ENCODE data around the gene ACVRL1. TPM values are rescaled to one million over a fixed set of nuclear protein-coding genes. Genes with fewer than 3 reads are reported as not detected.

Gene ACVRL1
- total and polyA plus RNA-seq, 5 donors = 18.7 to 38.8 (median 28.4) TPM

GRCh38 chr12:51888316-51889215, 18.7 kb upstream of the ACVRL1 start:
- H3K27ac ChIP-seq (ENCODE audit: low read length) = no peak overlapping the region
- intact Hi-C loops (cut with DNase I) = no loop called here
- DNase-seq (peak in 1 of 3 donors; percentile 35), ATAC-seq (peak in 1 of 2 donors; percentile 3)
- no peaks in the 10 kb centered on the region for H3K27me3 ChIP-seq (ENCODE audit: control insufficient read depth, insufficient read depth)
- H3K9me3 ChIP-seq (ENCODE audit: control insufficient read depth, low read length) = no peaks in the 10 kb centered on the region
- 73% methylated on average over 15 of the region's 15 CpGs for WGBS
- H3K4me3 ChIP-seq (ENCODE audit: low read length) = no peak overlapping the region
- H3K4me1 ChIP-seq (ENCODE audit: control insufficient read depth, insufficient read depth, low read length) = no peaks in the 10 kb centered on the region

DNA sequence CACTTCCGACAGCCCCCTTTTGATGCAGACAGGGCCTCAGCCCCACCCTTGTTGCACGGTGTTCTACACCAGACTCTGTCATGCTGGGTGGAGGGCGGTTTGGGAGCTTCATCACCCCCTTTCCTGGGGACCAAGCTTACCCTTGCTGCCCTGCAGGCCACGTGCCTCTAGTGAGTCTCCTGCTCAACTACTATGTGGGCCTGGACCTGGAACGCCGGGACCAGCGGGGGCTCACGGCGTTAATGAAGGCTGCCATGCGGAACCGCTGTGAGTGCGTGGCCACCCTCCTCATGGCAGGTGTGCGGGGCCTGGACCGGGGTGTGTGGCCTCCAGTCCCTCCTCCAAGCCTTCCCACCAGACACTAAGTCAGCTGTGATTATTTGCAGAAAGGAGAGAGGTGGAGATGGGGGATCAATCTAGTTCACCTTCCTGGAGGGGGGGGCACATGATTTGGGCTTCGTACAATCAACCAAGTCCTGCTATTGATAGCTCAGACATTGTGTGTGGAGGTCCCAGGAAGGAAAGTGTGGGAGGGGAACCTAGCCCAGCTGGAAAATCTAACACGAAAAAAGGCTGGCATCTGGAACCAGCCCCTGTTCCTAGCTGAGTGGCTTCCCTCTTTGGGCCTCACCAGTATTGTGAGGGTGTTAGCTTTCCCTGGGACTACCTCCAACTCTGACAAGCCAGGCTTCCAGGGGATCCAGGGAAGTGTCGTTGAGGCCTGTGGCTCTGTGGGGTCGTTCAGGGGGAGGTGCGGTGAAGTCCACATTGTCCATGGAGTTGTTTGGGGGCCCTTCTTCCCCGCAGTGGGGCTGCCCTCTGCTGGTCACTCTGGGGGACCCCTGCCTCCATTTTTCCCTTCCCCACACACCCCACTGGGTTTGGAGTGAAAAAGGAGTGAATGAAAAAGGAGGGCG, 17.8 kb upstream of the ACVRL1 start:
- Histone ChIP-seq H3K9me3 (ENCODE audit: control insufficient read depth, low read length) (no peaks in the 10 kb centered on the region), H3K27ac (ENCODE audit: low read length) (no peak overlapping the region), H3K4me3 (ENCODE audit: low read length) (no peak overlapping the region), H3K27me3 (ENCODE audit: control insufficient read depth, insufficient read depth) (no peaks in the 10 kb centered on the region), H3K4me1 (ENCODE audit: control insufficient read depth, insufficient read depth, low read length) (no peaks in the 10 kb centered on the region)
- intact Hi-C loops (cut with DNase I) = loop anchor here in 1 of 4 donors (5.0 kb wide), 1 partner anchor 88 kb away; no protein-coding TSS in a partner anchor
- ATAC-seq = no peak
- DNase-seq = peak in 1 of 3 donors; percentile 47
- 80% methylated on average over 21 of the region's 21 CpGs for WGBS

DNA sequence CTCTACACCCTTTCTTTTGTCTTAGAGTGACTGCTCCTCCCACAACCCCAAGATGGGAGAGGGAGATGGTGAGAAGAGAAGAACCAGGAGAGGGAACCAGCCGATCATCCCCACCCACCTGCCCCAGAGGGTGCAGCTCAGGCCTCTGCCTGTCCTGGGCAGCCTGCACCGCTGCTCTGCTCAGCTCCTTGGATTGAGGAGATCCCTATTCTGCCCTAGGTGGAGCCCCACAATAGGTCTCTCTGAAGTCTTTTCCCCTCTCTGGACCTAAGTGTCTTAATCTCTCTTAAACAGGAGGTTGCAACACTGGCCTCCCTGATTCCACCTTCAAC, 17.2 kb upstream of the ACVRL1 start:
- Histone ChIP-seq H3K4me3 (ENCODE audit: low read length) (no peak overlapping the region), H3K9me3 (ENCODE audit: control insufficient read depth, low read length) (no peaks in the 10 kb centered on the region), H3K4me1 (ENCODE audit: control insufficient read depth, insufficient read depth, low read length) (peaks cover under 1% of the 10 kb centered on the region), H3K27ac (ENCODE audit: low read length) (no peak overlapping the region), H3K27me3 (ENCODE audit: control insufficient read depth, insufficient read depth) (no peaks in the 10 kb centered on the region)
- intact Hi-C loops (cut with DNase I) = loop anchor here in 1 of 4 donors (5.0 kb wide), 1 partner anchor 87 kb away; no protein-coding TSS in a partner anchor
- DNase-seq (peak in 1 of 3 donors; percentile 17), ATAC-seq (no peak)
- WGBS = 89% methylated on average over 2 of the region's 2 CpGs

- peaks cover 5% of the 10 kb centered on the region for H3K4me1 ChIP-seq (ENCODE audit: control insufficient read depth, insufficient read depth, low read length)
- H3K4me3 ChIP-seq (ENCODE audit: low read length) = no peak overlapping the region
- WGBS = 90% methylated on average over 22 of the region's 22 CpGs
- DNase-seq = peak in 2 of 3 donors; percentile 40 to 71
- intact Hi-C loops (cut with DNase I) = loop anchor here in 1 of 4 donors (5.0 kb wide), 1 partner anchor 87 kb away; no protein-coding TSS in a partner anchor
- no peak for ATAC-seq
- no peak overlapping the region for H3K27ac ChIP-seq (ENCODE audit: low read length)
- no peaks in the 10 kb centered on the region for H3K27me3 ChIP-seq (ENCODE audit: control insufficient read depth, insufficient read depth)
- H3K9me3 ChIP-seq (ENCODE audit: control insufficient read depth, low read length) = no peaks in the 10 kb centered on the region
Observed at GRCh38 chr12:51890511-51891171, 16.7 kb upstream of the ACVRL1 start.

- ATAC-seq (no peak), DNase-seq (no peak)
- intact Hi-C loops (cut with DNase I) = loop anchor here in 1 of 4 donors (5.0 kb wide), 1 partner anchor 85 kb away; no protein-coding TSS in a partner anchor
- H3K9me3 ChIP-seq (ENCODE audit: control insufficient read depth, low read length) = no peaks in the 10 kb centered on the region
- H3K27me3 ChIP-seq (ENCODE audit: control insufficient read depth, insufficient read depth) = no peaks in the 10 kb centered on the region
- no peak overlapping the region for H3K4me3 ChIP-seq (ENCODE audit: low read length)
- H3K27ac ChIP-seq (ENCODE audit: low read length) = no peak overlapping the region
- peaks cover 5% of the 10 kb centered on the region for H3K4me1 ChIP-seq (ENCODE audit: control insufficient read depth, insufficient read depth, low read length)
Observed at GRCh38 chr12:51891843-51892242, 15.5 kb upstream of the ACVRL1 start.

GRCh38 chr12:51893786-51894185, 13.5 kb upstream of the ACVRL1 start:
- intact Hi-C loops (cut with DNase I) = loop anchor here in 2 of 4 donors (2.0 to 5.0 kb wide), 2 partner anchors 84 to 87 kb away; no protein-coding TSS in a partner anchor
- ATAC-seq (no peak), DNase-seq (no peak)
- WGBS = 87% methylated on average over 6 of the region's 6 CpGs
- peaks cover 5% of the 10 kb centered on the region for H3K4me1 ChIP-seq (ENCODE audit: control insufficient read depth, insufficient read depth, low read length)
- H3K9me3 ChIP-seq (ENCODE audit: control insufficient read depth, low read length) = no peaks in the 10 kb centered on the region
- no peak overlapping the region for H3K4me3 ChIP-seq (ENCODE audit: low read length)
- H3K27ac ChIP-seq (ENCODE audit: low read length) = no peak overlapping the region
- H3K27me3 ChIP-seq (ENCODE audit: control insufficient read depth, insufficient read depth) = no peaks in the 10 kb centered on the region

GRCh38 chr12:51895378-51896135, 11.7 kb upstream of the ACVRL1 start:
- intact Hi-C loops (cut with DNase I) = loop anchor here in 3 of 4 donors (2.0 to 5.0 kb wide), 2 partner anchors 85 to 87 kb away; no protein-coding TSS in a partner anchor
- peak in 2 of 3 donors; percentile 16 to 39 for DNase-seq
- Histone ChIP-seq H3K27me3 (ENCODE audit: control insufficient read depth, insufficient read depth) (no peaks in the 10 kb centered on the region), H3K4me3 (ENCODE audit: low read length) (no peak overlapping the region), H3K27ac (ENCODE audit: low read length) (peak overlapping the region; percentile 25), H3K9me3 (ENCODE audit: control insufficient read depth, low read length) (no peaks in the 10 kb centered on the region), H3K4me1 (ENCODE audit: control insufficient read depth, insufficient read depth, low read length) (peaks cover 5% of the 10 kb centered on the region)
- WGBS = 85% methylated on average over 8 of the region's 8 CpGs
- peak in 1 of 2 donors; percentile 7 for ATAC-seq

GRCh38 chr12:51896236-51896635, 11.1 kb upstream of the ACVRL1 start:
- no peaks in the 10 kb centered on the region for H3K27me3 ChIP-seq (ENCODE audit: control insufficient read depth, insufficient read depth)
- no peaks in the 10 kb centered on the region for H3K9me3 ChIP-seq (ENCODE audit: control insufficient read depth, low read length)
- intact Hi-C loops (cut with DNase I) = loop anchor here in 2 of 4 donors (5.0 kb wide), 1 partner anchor 86 kb away; no protein-coding TSS in a partner anchor
- 76% methylated on average over 3 of the region's 3 CpGs for WGBS
- H3K4me1 ChIP-seq (ENCODE audit: control insufficient read depth, insufficient read depth, low read length) = peaks cover 5% of the 10 kb centered on the region
- no peak overlapping the region for H3K27ac ChIP-seq (ENCODE audit: low read length)
- no peak overlapping the region for H3K4me3 ChIP-seq (ENCODE audit: low read length)
- ATAC-seq = peak in 1 of 2 donors; percentile 24
- no peak for DNase-seq

- Histone ChIP-seq H3K27me3 (ENCODE audit: control insufficient read depth, insufficient read depth) (no peaks in the 10 kb centered on the region), H3K27ac (ENCODE audit: low read length) (peak overlapping the region; percentile 70), H3K4me1 (ENCODE audit: control insufficient read depth, insufficient read depth, low read length) (peaks cover 5% of the 10 kb centered on the region), H3K4me3 (ENCODE audit: low read length) (no peak overlapping the region), H3K9me3 (ENCODE audit: control insufficient read depth, low read length) (no peaks in the 10 kb centered on the region)
- intact Hi-C loops (cut with DNase I) = loop anchor here in 2 of 4 donors (5.0 kb wide), 1 partner anchor 85 kb away; no protein-coding TSS in a partner anchor
- DNase-seq = peak; percentile 63 to 82 (median 68)
- WGBS = 59% methylated on average over 8 of the region's 8 CpGs
- ATAC-seq = peak; percentile 64 to 85
Observed at GRCh38 chr12:51897181-51897580, 10.1 kb upstream of the ACVRL1 start.
